Gastroesophageal sphincter (tissue), 4 donors: ENCODE measurements around the gene ATP1B2. TPM values are rescaled to one million over a fixed set of nuclear protein-coding genes. Genes with fewer than 3 reads are reported as not detected.
A peak's percentile ranks its signal among the peaks of the same experiment; 100 is the strongest.

Experiments
- ATAC-seq: fragments of 150-250 bp; one replicate; pipeline ENCODE4 v1.9.1; 2016; ENCODE audit warnings: mild to moderate bottlenecking, moderate library complexity
- H3K27ac ChIP-seq, 4 donors: fragments of 200-600 bp; sonication (generic) in 3 of 4; 1 replicate in 3 of 4; 2 replicates in 1 of 4; pipeline ENCODE4 v1.5.1; 2016 to 2019
- H3K27me3 ChIP-seq: fragments of 200-600 bp; sonication (generic); one replicate; pipeline ENCODE4 v1.5.1; 2019
- H3K36me3 ChIP-seq, 2 donors: fragments of 200-600 bp; sonication (generic); one replicate each; pipeline ENCODE4 v1.5.1; 2019; ENCODE audit warnings: control low read depth in 1 of 2
- H3K4me1 ChIP-seq, 3 donors: fragments of 200-600 bp; sonication (generic); 1 replicate in 2 of 3; 2 replicates in 1 of 3; pipeline ENCODE4 v1.5.1; 2016 to 2019; ENCODE audit warnings: control low read depth in 2 of 3
- H3K4me3 ChIP-seq, 2 donors: fragments of 200-600 bp; sonication (generic); one replicate each; pipeline ENCODE4 v1.5.1; 2019; ENCODE audit warnings: mild to moderate bottlenecking in 1 of 2, moderate library complexity in 1 of 2
- H3K9me3 ChIP-seq, 3 donors: fragments of 200-600 bp; sonication (generic); one replicate each; pipeline ENCODE4 v1.5.1; 2017 to 2019; ENCODE audit warnings: control low read depth in 2 of 3
- EP300 ChIP-seq: sonication (generic); formaldehyde crosslinking; IDR thresholded peaks from one replicate; pipeline ENCODE4 v1.6.1; 2017; ENCODE audit warnings: antibody characterized with exemption, mild to moderate bottlenecking
- POLR2A ChIP-seq, 2 donors: fragments of 450-650 bp; IDR thresholded peaks; one replicate each; pipeline ENCODE4 v1.6.1; 2017; ENCODE audit warnings: antibody characterized with exemption in 2 of 2, mild to moderate bottlenecking in 2 of 2, moderate library complexity in 1 of 2
- POLR2AphosphoS5 ChIP-seq: sonication (generic); formaldehyde crosslinking; IDR thresholded peaks from one replicate; pipeline ENCODE4 v1.6.1; 2017; ENCODE audit warnings: antibody characterized with exemption
- WGBS, 2 donors: methylation state at CpG; one replicate each; pipeline ENCODE4 v1.1.5; 2018; ENCODE audit warnings: low coverage in 1 of 2; 5-methylcytosine and 5-hydroxymethylcytosine counted together
- total RNA-seq, 4 donors: library from RNA; depleted of rRNA; stranded (reverse); fragments of >200 nt; gene quantifications; one replicate each; pipeline ENCODE4 v1.1.0, GENCODE V29; 2016
- TF ChIP-seq, protein P1 (sequence below), 4 experiments: fragments of 200-600 bp in 2 of 4; fragments of 450-650 bp in 2 of 4; sonication (generic) in 1 of 4; IDR thresholded peaks; one replicate each; pipeline ENCODE4 v1.5.1; 2017 to 2019; ENCODE audit warnings: antibody characterized with exemption in 4 of 4, mild to moderate bottlenecking in 2 of 4, moderate library complexity in 2 of 4

The ATP1B2 gene
- total RNA-seq, 4 donors from 2014 or later, result 0.77 to 3.6 (median 2.3) TPM

DNA sequence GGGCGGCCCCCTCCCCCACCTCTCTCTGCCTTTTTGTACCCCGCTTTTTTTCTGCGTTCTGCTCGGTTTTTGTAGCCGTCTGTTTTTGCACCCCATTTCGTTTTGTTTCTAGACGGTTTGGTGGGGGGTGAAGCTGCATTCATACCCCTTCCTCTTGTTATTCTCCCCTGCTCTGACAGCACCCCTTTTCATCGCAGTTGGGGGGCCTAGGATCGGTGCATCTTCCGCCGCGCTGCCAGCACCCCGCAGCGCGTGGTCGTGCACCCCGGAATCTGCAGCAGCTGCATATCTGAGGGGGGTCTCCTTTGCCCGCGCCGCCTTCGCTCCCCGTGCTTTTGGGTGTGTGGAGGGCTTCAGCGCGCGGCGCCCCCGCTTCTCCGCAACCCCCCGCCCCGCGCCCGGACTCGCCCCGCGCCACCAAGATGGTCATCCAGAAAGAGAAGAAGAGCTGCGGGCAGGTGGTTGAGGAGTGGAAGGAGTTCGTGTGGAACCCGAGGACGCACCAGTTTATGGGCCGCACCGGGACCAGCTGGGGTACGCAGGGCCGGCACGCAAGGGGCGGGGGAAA, 455 bp downstream of the ATP1B2 start:
- TF ChIP-seq EP300 (no peak), POLR2A (IDR thresholded peaks at IDR 0.05) (no peak), POLR2AphosphoS5 (no peak)
- TF ChIP-seq, protein P1, sequence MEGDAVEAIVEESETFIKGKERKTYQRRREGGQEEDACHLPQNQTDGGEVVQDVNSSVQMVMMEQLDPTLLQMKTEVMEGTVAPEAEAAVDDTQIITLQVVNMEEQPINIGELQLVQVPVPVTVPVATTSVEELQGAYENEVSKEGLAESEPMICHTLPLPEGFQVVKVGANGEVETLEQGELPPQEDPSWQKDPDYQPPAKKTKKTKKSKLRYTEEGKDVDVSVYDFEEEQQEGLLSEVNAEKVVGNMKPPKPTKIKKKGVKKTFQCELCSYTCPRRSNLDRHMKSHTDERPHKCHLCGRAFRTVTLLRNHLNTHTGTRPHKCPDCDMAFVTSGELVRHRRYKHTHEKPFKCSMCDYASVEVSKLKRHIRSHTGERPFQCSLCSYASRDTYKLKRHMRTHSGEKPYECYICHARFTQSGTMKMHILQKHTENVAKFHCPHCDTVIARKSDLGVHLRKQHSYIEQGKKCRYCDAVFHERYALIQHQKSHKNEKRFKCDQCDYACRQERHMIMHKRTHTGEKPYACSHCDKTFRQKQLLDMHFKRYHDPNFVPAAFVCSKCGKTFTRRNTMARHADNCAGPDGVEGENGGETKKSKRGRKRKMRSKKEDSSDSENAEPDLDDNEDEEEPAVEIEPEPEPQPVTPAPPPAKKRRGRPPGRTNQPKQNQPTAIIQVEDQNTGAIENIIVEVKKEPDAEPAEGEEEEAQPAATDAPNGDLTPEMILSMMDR (IDR thresholded peaks at IDR 0.05), result no peak
- no peaks in the 10 kb centered on the region for H3K9me3 ChIP-seq
- peaks cover 46% of the 10 kb centered on the region for H3K27me3 ChIP-seq
- ATAC-seq, result no peak
- WGBS, 2 donors, result 0% methylated on average over 4 to 7 of the region's 45 CpGs
- peak overlapping the region; percentile 31 to 59 for H3K4me3 ChIP-seq
- peaks cover 0 to 28% (median 18%) of the 10 kb centered on the region in 3 donors for H3K4me1 ChIP-seq
- no peaks in the 10 kb centered on the region for H3K36me3 ChIP-seq
- peak overlapping the region in 3 of 4 donors; percentile 66 to 77 (median 67) for H3K27ac ChIP-seq

DNA sequence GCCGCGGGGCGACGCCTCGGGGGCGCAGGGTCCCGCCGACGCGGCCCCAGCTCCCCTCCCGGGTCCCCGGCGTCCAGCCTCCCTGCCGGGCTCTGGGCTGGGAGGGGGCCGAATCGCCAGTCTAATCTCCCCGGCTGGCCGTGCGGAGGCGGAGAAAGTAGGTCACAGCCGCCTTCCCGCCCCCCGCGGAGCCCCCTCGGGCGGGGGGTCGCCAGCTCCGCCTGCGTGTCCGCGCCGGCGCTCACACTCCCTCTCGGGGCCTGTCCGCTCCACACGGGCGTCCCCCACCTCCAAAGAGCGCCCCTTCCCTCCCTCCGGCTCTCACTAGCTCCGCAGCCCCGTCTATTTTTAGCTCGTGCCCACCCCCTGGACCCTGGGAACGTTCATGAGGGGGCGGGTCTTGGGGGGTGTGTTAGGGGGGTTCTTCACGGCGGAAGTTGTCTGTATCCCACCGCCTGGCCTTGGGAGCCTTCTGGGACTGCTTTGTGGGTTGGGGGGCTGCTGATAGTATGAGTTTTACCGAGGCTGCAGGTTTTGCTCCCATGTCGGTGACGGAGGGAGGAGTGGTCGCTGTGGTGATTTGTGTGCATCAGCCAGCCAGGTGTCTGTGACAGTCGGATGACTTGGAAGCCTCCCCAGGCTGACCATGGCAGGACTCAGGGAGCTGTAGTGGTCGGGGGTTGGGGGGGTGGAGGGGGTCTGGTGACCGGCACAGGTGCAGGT, 1.1 kb downstream of the ATP1B2 start:
- Histone ChIP-seq H3K9me3 (no peaks in the 10 kb centered on the region), H3K27ac (peak overlapping the region in 3 of 4 donors; percentile 66 to 77 (median 67)), H3K4me1 (peaks cover 0 to 34% (median 18%) of the 10 kb centered on the region in 3 donors), H3K4me3 (peak overlapping the region; percentile 31 to 59), H3K36me3 (no peaks in the 10 kb centered on the region), H3K27me3 (peaks cover 46% of the 10 kb centered on the region)
- ATAC-seq, result peak; percentile 15
- TF ChIP-seq POLR2A (IDR thresholded peaks at IDR 0.05), result no peak
- TF ChIP-seq POLR2AphosphoS5, result no peak
- TF ChIP-seq, protein P1 (IDR thresholded peaks at IDR 0.05), result no peak
- 0% methylated on average over 8 of the region's 54 CpGs; no CpG with 5 or more reads in 1 of the 2 donors for WGBS, 2 donors

DNA sequence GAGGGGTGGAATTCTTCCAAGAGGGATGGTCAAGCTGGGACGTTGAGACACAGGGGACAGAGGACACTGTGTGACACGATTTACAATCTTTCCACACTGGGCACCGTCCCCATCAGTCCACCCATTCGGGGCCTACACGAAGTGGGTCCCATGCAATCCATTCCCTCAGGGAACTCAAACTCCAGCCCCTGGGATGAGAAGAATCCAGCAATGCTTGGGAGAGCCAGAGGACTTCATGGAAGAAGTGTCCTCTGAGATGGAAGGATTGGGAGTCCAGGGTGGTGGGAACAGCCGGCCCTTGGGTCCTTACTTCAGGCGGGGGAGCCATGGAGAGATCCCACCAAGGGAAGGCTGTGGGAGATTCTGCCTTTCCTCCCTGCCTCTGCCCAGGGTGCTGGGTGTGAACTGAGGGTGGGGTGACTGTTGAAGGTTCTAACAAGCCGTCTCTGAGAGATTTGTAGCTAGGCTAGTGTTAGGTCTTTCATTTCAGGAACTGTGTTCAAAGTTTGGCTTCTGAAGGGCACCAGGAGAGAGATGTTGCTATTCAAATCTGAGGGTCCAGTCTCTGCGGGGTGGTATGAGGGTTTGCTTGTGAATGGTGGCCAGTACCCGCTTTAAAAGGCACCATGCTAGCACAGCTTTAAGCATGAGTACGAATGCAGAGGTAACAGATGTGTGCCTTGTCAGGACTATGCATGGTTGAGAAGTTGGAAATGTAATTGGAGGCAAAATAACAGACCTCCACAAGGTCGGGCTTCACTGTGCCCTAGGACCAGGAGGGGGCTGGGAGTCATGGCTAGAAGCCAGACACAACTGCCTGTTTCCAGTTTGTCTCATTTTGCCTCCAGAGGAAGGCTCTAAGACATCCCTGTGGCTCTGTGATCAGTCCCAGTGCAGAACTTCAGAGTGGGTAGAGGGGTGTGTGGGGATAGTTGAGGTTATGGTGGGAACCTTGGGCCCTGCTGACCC, 1.9 kb downstream of the ATP1B2 start:
- TF ChIP-seq EP300 (no peak), POLR2A (IDR thresholded peaks at IDR 0.05) (no peak), POLR2AphosphoS5 (no peak)
- TF ChIP-seq, protein P1 (IDR thresholded peaks at IDR 0.05), result no peak
- H3K9me3 ChIP-seq, result no peaks in the 10 kb centered on the region
- peaks cover 41% of the 10 kb centered on the region for H3K27me3 ChIP-seq
- no peaks in the 10 kb centered on the region for H3K36me3 ChIP-seq
- H3K4me1 ChIP-seq, result peaks cover 0 to 42% (median 18%) of the 10 kb centered on the region in 3 donors
- H3K27ac ChIP-seq, result peak overlapping the region in 3 of 4 donors; percentile 66 to 77 (median 67)
- no peak for ATAC-seq
- 30 to 53% methylated on average over 4 to 5 of the region's 12 CpGs for WGBS, 2 donors
- no peak overlapping the region for H3K4me3 ChIP-seq

DNA sequence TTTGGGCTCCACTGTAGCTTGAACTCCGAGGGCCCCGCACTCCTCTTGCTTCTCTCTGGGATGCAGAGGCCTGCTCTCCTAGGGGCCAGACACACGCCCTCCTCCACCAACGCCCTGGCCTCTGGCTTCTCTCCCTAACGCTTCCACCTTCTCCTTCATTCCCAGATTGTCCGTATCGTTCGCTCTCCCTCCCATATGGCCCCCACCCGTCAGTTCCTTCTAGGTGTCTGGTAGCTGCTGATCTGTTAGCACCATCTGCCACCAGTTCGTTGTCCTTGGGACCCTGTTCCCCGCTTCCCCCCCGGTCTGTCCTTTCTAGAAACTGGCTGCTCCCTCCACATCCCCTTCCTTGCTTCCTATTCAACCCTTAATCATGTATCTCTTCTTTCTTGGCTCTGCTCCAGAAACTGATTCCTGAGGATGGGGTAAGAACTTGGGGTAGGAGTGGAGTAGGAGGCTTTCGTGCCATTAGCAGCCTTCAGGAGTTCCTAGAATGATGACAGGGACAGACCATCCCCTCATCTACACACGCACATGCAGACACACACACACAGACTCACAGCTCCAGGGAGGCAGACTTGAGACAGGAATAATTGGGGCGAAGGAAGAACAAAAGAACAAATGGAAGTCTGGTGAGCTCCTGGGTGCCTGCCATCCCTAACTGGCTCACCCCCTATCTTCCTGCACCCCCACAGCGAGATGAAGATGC, 4.3 kb downstream of the ATP1B2 start:
- H3K4me1 ChIP-seq, result peaks cover 0 to 40% (median 18%) of the 10 kb centered on the region in 3 donors
- H3K4me3 ChIP-seq, result no peak overlapping the region
- H3K27me3 ChIP-seq, result peaks cover 24% of the 10 kb centered on the region
- H3K36me3 ChIP-seq, result no peaks in the 10 kb centered on the region
- no peak overlapping the region for H3K27ac ChIP-seq
- no peak for ATAC-seq
- 80 to 87% methylated on average over 12 of the region's 16 CpGs for WGBS, 2 donors
- no peaks in the 10 kb centered on the region for H3K9me3 ChIP-seq
- TF ChIP-seq POLR2A (IDR thresholded peaks at IDR 0.05) (no peak), EP300 (no peak), POLR2AphosphoS5 (no peak)
- TF ChIP-seq, protein P1 (IDR thresholded peaks at IDR 0.05), result no peak
